ENCODE results near the gene MCC. TPM values are rescaled to one million over a fixed set of nuclear protein-coding genes. Genes with fewer than 3 reads are reported as not detected.

Gene MCC
- total and polyA plus RNA-seq, 2 donors from 2014 or later = 2.4 to 20.6 TPM

- Histone ChIP-seq H3K36me3 (ENCODE audit: control insufficient read depth in 2 of 3, insufficient read depth in 3 of 3, low read length in 3 of 3) (no peaks in the 10 kb centered on the region), H3K4me1 (ENCODE audit: control insufficient read depth in 2 of 3, insufficient read depth in 2 of 3, low read depth in 1 of 3, low read length in 3 of 3) (peaks cover 2 to 11% (median 5%) of the 10 kb centered on the region in 3 donors), H3K27ac (ENCODE audit: low read depth in 2 of 2, low read length in 2 of 2) (no peak overlapping the region), H3K9me3 (ENCODE audit: control insufficient read depth in 2 of 3, insufficient read depth in 1 of 3, low read length in 3 of 3) (no peaks in the 10 kb centered on the region), H3K27me3 (ENCODE audit: control insufficient read depth, insufficient read depth, low read length) (no peaks in the 10 kb centered on the region), H3K4me3 (ENCODE audit: low read length in 3 of 3) (no peak overlapping the region), H3K9ac (ENCODE audit: low read length in 3 of 3) (no peak overlapping the region)
- FAIRE-seq = no peak
- no peak for DNase-seq
- no peak for TF ChIP-seq CTCF (IDR thresholded peaks at IDR 0.05; ENCODE audit: borderline replicate concordance, extremely low read depth, insufficient read depth)
- intact Hi-C loops (cut with DNase I) = no loop called here
These were observed 220.0 kb downstream of the MCC start for GRCh38 chr5:113268232-113268631.

- intact Hi-C loops (cut with DNase I) = no loop called here
- Histone ChIP-seq H3K27ac (ENCODE audit: low read depth in 2 of 2, low read length in 2 of 2) (no peak overlapping the region), H3K9me3 (ENCODE audit: control insufficient read depth in 2 of 3, insufficient read depth in 1 of 3, low read length in 3 of 3) (no peaks in the 10 kb centered on the region), H3K4me1 (ENCODE audit: control insufficient read depth in 2 of 3, insufficient read depth in 2 of 3, low read depth in 1 of 3, low read length in 3 of 3) (peaks cover 2 to 11% (median 5%) of the 10 kb centered on the region in 3 donors), H3K9ac (ENCODE audit: low read length in 3 of 3) (no peak overlapping the region), H3K27me3 (ENCODE audit: control insufficient read depth, insufficient read depth, low read length) (no peaks in the 10 kb centered on the region), H3K4me3 (ENCODE audit: low read length in 3 of 3) (no peak overlapping the region), H3K36me3 (ENCODE audit: control insufficient read depth in 2 of 3, insufficient read depth in 3 of 3, low read length in 3 of 3) (no peaks in the 10 kb centered on the region)
- DNase-seq (no peak), FAIRE-seq (no peak)
- no peak for TF ChIP-seq CTCF (IDR thresholded peaks at IDR 0.05; ENCODE audit: borderline replicate concordance, extremely low read depth, insufficient read depth)
These were observed 220.8 kb downstream of the MCC start for GRCh38 chr5:113267361-113267900.

- peaks cover 2 to 11% (median 5%) of the 10 kb centered on the region in 3 donors for H3K4me1 ChIP-seq (ENCODE audit: control insufficient read depth in 2 of 3, insufficient read depth in 2 of 3, low read depth in 1 of 3, low read length in 3 of 3)
- no peak overlapping the region for H3K27ac ChIP-seq (ENCODE audit: low read depth in 2 of 2, low read length in 2 of 2)
- no peak overlapping the region for H3K4me3 ChIP-seq (ENCODE audit: low read length in 3 of 3)
- H3K9ac ChIP-seq (ENCODE audit: low read length in 3 of 3) = no peak overlapping the region
- intact Hi-C loops (cut with DNase I) = no loop called here
- TF ChIP-seq CTCF (IDR thresholded peaks at IDR 0.05; ENCODE audit: borderline replicate concordance, extremely low read depth, insufficient read depth) = no peak
- H3K9me3 ChIP-seq (ENCODE audit: control insufficient read depth in 2 of 3, insufficient read depth in 1 of 3, low read length in 3 of 3) = no peaks in the 10 kb centered on the region
- no peaks in the 10 kb centered on the region for H3K36me3 ChIP-seq (ENCODE audit: control insufficient read depth in 2 of 3, insufficient read depth in 3 of 3, low read length in 3 of 3)
- FAIRE-seq (no peak), DNase-seq (no peak)
- H3K27me3 ChIP-seq (ENCODE audit: control insufficient read depth, insufficient read depth, low read length) = no peaks in the 10 kb centered on the region
These were observed 221.4 kb downstream of the MCC start for GRCh38 chr5:113266913-113267227.

All from kidney (tissue), 14 donors.